HUDEP-2 (cell line): ENCODE data around the gene SMIM7.

Experiments used
- DNase-seq, 76 experiments: peaks; one replicate each; lab custom pipeline; 2025; ENCODE audit not compliant: unreplicated experiment in 76 of 76; lab: John Stamatoyannopoulos, UW

Gene SMIM7

GRCh38 chr19:16599655-16600346 is 60.1 kb downstream of the SMIM7 start:
- DNase-seq, result no peak

GRCh38 chr19:16598848-16599247 is 61.1 kb downstream of the SMIM7 start:
- DNase-seq, result no peak

DNA sequence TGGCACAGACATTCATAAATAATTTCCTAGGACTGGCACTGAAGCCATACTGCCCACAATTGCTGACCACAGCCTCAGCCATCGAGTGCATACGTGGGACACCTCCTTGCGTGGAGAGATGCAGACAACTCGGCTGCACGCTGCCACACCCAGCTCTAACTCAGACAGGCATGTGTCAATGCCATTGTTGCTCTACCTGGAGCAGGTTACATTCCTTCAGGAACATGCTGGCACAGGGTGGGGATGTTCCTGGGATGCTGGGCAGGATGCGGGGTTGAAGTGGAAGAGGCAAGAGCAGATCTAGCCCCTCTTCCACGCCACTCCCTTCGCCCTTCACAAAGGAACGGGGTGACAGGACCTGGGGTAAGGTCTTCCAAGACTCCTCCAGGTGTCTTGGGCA is 63.5 kb downstream of the SMIM7 start:
- DNase-seq, result no peak
